GM12872 (cell line): Measurements from ENCODE around the gene FOSL1.

Source experiments
- TF ChIP-seq, protein P1 (sequence below): IDR thresholded peaks from 3 replicates; pipeline ENCODE4 v1.5.1; 2011; ENCODE audit warnings: low read depth, mild to moderate bottlenecking, low read length, moderate library complexity; ENCODE audit not compliant: insufficient read depth

FOSL1 gene

DNA sequence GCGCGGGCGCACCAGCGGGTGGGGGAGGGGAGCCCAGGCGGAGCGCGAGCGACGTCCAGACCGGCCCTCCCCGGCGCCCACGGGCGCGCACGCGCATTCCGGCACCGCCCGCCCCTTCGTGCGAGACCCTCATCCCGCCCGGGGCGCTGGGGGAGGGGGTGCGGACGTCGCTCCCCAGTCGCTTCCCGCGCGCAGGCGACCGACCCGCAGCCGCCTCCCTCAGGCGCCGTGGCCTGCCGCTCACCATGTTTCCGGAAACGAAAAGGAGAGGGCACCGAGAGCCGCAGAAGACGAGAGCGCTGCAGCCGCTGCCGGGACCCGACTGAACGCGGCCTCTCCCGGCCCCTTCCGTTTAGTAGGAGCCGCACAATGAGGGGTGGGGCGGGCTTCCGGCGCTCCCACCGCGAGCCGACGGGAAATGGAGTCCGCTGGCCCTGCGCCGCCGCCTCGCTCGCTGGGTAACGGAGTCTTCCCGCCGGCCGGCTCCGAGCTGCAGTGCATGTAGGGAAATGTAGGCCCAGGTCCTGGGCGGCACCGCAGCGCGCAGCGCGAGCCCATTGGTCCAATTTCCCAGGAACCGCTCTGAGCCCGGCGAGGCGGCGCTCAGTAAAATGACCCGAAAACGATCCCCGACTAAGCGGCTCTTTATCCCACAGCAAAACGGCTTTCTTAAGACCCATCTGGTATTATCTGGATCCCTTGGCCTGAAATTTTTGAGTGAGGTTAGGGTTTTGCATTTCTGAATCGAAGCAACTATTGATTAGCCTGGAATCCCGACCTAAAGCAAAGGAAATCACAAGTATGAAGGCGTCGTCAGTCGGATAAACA lies 42.1 kb downstream of the FOSL1 start, which contains the start of gene CFL1:
CFL1 (minus strand) TSS at position 328 of the 828 bp plus-strand sequence; CDS start at position 247, 81 bp downstream.
- TF ChIP-seq, protein P1, sequence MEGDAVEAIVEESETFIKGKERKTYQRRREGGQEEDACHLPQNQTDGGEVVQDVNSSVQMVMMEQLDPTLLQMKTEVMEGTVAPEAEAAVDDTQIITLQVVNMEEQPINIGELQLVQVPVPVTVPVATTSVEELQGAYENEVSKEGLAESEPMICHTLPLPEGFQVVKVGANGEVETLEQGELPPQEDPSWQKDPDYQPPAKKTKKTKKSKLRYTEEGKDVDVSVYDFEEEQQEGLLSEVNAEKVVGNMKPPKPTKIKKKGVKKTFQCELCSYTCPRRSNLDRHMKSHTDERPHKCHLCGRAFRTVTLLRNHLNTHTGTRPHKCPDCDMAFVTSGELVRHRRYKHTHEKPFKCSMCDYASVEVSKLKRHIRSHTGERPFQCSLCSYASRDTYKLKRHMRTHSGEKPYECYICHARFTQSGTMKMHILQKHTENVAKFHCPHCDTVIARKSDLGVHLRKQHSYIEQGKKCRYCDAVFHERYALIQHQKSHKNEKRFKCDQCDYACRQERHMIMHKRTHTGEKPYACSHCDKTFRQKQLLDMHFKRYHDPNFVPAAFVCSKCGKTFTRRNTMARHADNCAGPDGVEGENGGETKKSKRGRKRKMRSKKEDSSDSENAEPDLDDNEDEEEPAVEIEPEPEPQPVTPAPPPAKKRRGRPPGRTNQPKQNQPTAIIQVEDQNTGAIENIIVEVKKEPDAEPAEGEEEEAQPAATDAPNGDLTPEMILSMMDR: no peak

DNA sequence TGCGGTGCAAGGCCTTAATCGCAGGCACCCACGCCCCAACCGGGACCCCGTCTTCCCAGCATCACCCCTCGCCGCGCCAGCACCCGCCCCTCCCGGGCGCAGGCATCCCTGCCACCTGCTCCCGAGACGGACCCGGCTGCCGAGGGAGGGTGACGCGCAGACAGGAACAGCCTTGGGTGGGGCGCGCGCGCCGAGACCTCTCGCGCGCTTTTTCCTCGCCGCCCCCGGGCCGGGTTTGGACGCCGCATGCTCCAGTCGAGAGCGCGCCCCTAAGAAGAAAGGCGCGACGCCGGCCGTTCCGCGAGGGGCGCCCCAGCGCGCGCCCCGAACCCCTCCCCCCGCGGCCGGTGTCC lies 42.7 kb downstream of the FOSL1 start:
- TF ChIP-seq, protein P1: no peak

DNA sequence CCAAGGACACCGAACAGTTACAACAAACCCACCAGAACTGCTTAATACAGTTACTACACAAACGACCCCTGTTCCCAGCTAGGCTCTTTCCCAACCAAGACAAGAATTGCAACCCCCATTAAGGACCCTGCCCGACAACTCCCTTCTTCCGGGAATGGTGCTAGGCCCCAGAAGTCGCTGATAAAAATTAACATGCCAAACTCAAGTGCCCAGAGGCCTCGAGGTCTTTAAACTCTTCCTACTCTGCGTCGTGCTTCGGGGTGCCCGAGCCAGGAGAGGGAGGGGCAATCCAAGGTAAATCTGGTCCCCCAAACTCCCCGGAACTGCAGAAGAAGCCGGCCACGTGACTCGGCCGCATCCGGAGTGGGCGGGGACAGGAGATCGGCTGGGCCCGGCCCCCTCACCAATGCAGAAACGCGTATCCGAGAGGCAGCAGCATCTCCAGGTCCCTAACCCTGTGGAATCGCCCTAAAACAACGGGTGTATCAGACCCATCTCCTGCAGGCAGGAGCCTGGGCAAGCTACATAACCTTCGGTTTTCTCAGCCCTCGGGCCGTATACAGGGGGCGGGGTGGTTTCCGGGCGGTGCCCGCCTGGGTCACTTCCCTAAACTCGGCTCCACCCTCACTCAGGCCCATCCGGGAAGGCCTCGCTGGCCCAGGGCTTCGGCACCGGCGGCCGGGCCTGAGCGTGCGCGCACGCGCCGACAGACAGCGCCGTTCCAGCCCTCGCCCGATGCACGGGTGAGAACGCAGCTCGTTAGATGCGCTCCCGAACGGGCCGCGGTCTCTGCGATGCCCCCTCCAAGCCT lies 43.3 kb downstream of the FOSL1 start:
- TF ChIP-seq, protein P1: no peak

DNA sequence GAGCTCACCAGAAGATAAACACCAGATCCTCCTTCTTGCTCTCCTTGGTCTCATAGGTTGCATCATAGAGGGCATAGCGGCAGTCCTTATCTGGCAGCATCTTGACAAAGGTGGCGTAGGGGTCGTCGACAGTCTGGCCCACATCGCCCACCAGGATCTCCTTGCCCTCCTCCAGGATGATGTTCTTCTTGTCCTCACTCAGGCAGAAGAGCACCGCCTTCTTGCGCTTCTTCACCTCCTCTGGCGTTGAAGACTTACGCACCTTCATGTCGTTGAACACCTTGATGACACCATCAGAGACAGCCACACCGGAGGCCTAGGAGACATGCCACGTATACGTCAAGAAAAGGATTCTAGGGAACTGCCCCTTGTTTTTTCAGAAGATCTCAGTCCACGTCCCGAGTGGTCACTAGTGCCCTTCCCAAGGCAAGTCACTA lies 44.2 kb downstream of the FOSL1 start:
- TF ChIP-seq, protein P1: no peak

DNA sequence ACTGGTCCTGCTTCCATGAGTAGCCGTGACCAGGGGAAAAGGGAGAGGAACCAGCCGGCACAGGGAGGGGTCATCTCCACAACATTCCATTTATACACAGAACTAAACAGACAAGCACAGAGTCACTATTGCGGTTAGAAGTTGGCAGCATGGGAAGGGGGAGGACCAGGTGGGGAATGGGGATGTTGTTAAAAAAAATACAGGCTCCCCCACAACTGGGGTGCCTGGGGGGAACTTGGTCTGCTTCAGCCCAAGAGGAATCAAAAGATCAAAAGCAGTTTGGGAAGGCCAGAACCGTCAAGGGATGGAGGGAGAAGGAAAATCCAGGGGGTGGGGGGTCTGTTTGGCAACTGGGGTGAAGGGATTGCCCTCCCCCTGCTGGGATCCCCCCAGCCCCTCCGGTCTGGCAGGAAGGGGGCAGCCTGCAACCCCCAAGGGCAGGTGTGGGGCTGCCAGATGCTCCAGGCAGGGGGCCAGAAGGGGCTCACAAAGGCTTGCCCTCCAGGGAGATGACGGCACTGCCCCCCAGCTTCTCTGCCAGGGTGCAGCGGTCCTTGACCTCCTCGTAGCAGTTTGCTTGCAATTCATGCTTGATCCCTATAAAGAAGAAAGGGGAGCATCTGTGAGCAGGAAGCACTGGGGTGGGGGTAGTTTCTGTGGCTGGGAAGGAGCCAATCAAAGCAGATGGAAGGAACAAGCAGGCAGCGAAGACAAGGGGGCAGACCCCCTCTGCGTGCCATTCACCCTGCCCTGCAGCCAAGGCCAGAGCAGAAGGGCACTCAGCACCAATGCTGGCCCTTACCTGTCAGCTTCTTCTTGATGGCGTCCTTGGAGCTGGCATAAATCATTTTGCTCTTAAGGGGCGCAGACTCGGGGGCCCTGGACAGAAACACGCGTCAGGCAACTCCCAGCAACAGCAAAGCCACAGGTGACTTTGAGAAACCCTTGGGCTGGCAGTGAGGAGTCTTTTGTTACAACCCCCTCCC lies 45.0 kb downstream of the FOSL1 start:
- TF ChIP-seq, protein P1: no peak

DNA sequence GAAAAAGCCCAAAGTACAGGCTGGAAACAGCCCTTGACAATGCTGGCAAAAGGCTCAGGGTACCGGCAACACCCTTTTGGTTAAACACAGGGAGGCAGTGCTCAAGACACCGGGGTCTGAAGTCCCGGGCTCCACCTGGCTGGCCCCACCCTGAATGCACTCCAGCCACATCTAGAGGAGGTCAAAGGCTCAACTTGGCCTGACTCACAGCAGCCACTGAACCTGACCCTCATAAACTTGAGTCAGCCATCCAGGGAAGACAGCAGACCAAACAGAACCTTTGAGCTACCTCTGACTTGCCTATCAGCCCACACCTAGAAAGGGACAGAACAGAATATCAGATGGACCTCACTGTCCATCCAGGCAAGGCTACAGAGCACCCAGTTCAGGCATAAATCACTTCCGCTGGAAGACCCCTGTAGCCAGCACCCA lies 46.0 kb downstream of the FOSL1 start:
- TF ChIP-seq, protein P1: no peak
